IMR-90 (cell line): Measurements from ENCODE around the gene DERA. TPM values are rescaled to one million over a fixed set of nuclear protein-coding genes. Genes with fewer than 3 reads are reported as not detected.

Experiments
- ATAC-seq: fragments of 200-7000 bp; cut with Tn5 transposase; 2 replicates; pipeline ENCODE4 v1.9.1; 2020; ENCODE audit warnings: low read depth, mild to moderate bottlenecking, moderate library complexity
- BruUV-seq: library from RNA; stranded (reverse); fragments of 400-500 nt; replicated peaks from 2 replicates; lab custom pipeline; 2021; lab: Mats Ljungman, UMichigan
- CTCF ChIA-PET: fragments of 300-600 bp; formaldehyde crosslinking; extraction: SDS; loops from one replicate; lab custom pipeline; 2021; ENCODE audit warnings: antibody characterized with exemption; lab: Yijun Ruan, JAX
- POLR2A ChIA-PET: fragments of 300-600 bp; sonication (Branson Sonifier 250); formaldehyde crosslinking; loops from one replicate; lab custom pipeline; 2022; ENCODE audit warnings: antibody characterized with exemption; ENCODE audit not compliant: unreplicated experiment; lab: Charles Lee
- DNase-seq: peaks from one replicate; pipeline ENCODE4 v3.0.0; 2013
- H2AFZ ChIP-seq: replicated peaks from 2 replicates; pipeline ENCODE3; 2013; ENCODE audit warnings: low read length, mild to moderate bottlenecking; ENCODE audit not compliant: poor library complexity
- H2AK5ac ChIP-seq: 2 replicates; pipeline ENCODE4 v1.6.1; 2013; ENCODE audit warnings: low read depth, low read length, inconsistent platforms
- H2AK9ac ChIP-seq: replicated peaks from 2 replicates; pipeline ENCODE3; 2013; ENCODE audit warnings: mild to moderate bottlenecking, low read depth, low read length, moderate library complexity; ENCODE audit not compliant: poor library complexity
- H2BK120ac ChIP-seq: 2 replicates; pipeline ENCODE4 v1.6.1; 2013; ENCODE audit warnings: low read depth, low read length, inconsistent platforms
- H2BK15ac ChIP-seq: 3 replicates; pipeline ENCODE4 v1.6.1; 2013; ENCODE audit warnings: low read depth, low read length, inconsistent platforms
- H2BK20ac ChIP-seq: 2 replicates; pipeline ENCODE4 v1.6.1; 2013; ENCODE audit warnings: low read depth, mild to moderate bottlenecking, inconsistent platforms, low read length, moderate library complexity
- H2BK5ac ChIP-seq: 2 replicates; pipeline ENCODE4 v1.6.1; 2013; ENCODE audit warnings: mild to moderate bottlenecking, low read depth, low read length, inconsistent platforms; ENCODE audit not compliant: poor library complexity, severe bottlenecking
- H3K14ac ChIP-seq: replicated peaks from 2 replicates; pipeline ENCODE4 v1.6.1; 2013; ENCODE audit warnings: low read depth, low read length, inconsistent platforms
- H3K18ac ChIP-seq: 2 replicates; pipeline ENCODE4 v1.6.1; 2013; ENCODE audit warnings: low read depth, low read length, control low read depth
- H3K23ac ChIP-seq: 2 replicates; pipeline ENCODE4 v1.6.1; 2013; ENCODE audit warnings: low read depth, low read length, inconsistent platforms
- H3K27ac ChIP-seq: 2 replicates; pipeline ENCODE4 v1.5.1; 2013; ENCODE audit warnings: mild to moderate bottlenecking, control low read depth, low read length; ENCODE audit not compliant: insufficient read depth
- H3K27me3 ChIP-seq: 2 replicates; pipeline ENCODE4 v1.6.1; 2013; ENCODE audit warnings: low read length; ENCODE audit not compliant: control insufficient read depth, insufficient read depth
- H3K36me3 ChIP-seq: 2 replicates; pipeline ENCODE4 v1.6.1; 2013; ENCODE audit warnings: low read length, mixed read lengths; ENCODE audit not compliant: control insufficient read depth, insufficient read depth
- H3K4ac ChIP-seq: 2 replicates; pipeline ENCODE4 v1.6.1; 2013; ENCODE audit warnings: low read depth, low read length, inconsistent platforms
- H3K4me1 ChIP-seq: 2 replicates; pipeline ENCODE4 v1.6.1; 2013; ENCODE audit warnings: low read length, mixed read lengths; ENCODE audit not compliant: control insufficient read depth, insufficient read depth
- H3K4me2 ChIP-seq: 2 replicates; pipeline ENCODE4 v1.6.1; 2013; ENCODE audit warnings: low read depth, mild to moderate bottlenecking, control low read depth, low read length, moderate library complexity
- H3K4me3 ChIP-seq: 2 replicates; pipeline ENCODE4 v1.5.1; 2013; ENCODE audit warnings: low read depth, mild to moderate bottlenecking, control low read depth, low read length, moderate library complexity; ENCODE audit not compliant: insufficient read depth
- H3K56ac ChIP-seq: 2 replicates; pipeline ENCODE4 v1.6.1; 2013; ENCODE audit warnings: low read length, inconsistent platforms; ENCODE audit not compliant: insufficient read depth; ENCODE audit errors: extremely low read depth
- H3K79me1 ChIP-seq, 2 experiments: 2 replicates each; pipeline ENCODE4 v1.6.1; 2013; ENCODE audit warnings: low read length in 2 of 2, inconsistent platforms in 1 of 2, low read depth in 1 of 2
- H3K9ac ChIP-seq: 2 replicates; pipeline ENCODE4 v1.6.1; 2013; ENCODE audit warnings: low read depth, low read length, control low read depth
- H3K9me1 ChIP-seq: 2 replicates; pipeline ENCODE4 v1.6.1; 2013; ENCODE audit warnings: low read length, inconsistent platforms; ENCODE audit not compliant: insufficient read depth
- H3K9me3 ChIP-seq: 2 replicates; pipeline ENCODE4 v1.6.1; 2013; ENCODE audit warnings: low read length; ENCODE audit not compliant: control insufficient read depth, insufficient read depth
- H4K20me1 ChIP-seq: 2 replicates; pipeline ENCODE4 v1.6.1; 2013; ENCODE audit warnings: low read length, inconsistent platforms; ENCODE audit not compliant: insufficient read depth
- H4K5ac ChIP-seq: 2 replicates; pipeline ENCODE4 v1.6.1; 2013; ENCODE audit warnings: mild to moderate bottlenecking, low read depth, low read length, control low read depth
- H4K8ac ChIP-seq, 2 experiments: 2 replicates each; pipeline ENCODE4 v1.6.1; 2013; ENCODE audit warnings: low read depth in 2 of 2, low read length in 2 of 2, control low read depth in 1 of 2, inconsistent platforms in 1 of 2
- H4K91ac ChIP-seq: 2 replicates; pipeline ENCODE4 v1.6.1; 2013; ENCODE audit warnings: low read depth, low read length, inconsistent platforms; ENCODE audit not compliant: insufficient read depth
- BHLHE40 ChIP-seq: fragments of 150-350 bp; IDR thresholded peaks from 2 replicates; pipeline ENCODE4 v1.6.1; 2016; ENCODE audit warnings: mild to moderate bottlenecking, low read depth, low read length
- CEBPB ChIP-seq: IDR thresholded peaks from 2 replicates; pipeline ENCODE4 v1.6.1; 2012; ENCODE audit warnings: low read depth, low read length, improper control_type of control experiment
- CHD1 ChIP-seq: IDR thresholded peaks from 2 replicates; pipeline ENCODE4 v1.6.1; 2012; ENCODE audit warnings: low read depth, low read length, improper control_type of control experiment
- ELK1 ChIP-seq: fragments of 150-350 bp; IDR thresholded peaks from 2 replicates; pipeline ENCODE4 v1.6.1; 2016; ENCODE audit warnings: low read depth, mild to moderate bottlenecking, low read length, moderate library complexity, borderline replicate concordance
- FOS ChIP-seq: fragments of 150-350 bp; IDR thresholded peaks from 2 replicates; pipeline ENCODE4 v1.6.1; 2016; ENCODE audit warnings: low read depth, low read length
- MAFK ChIP-seq: IDR thresholded peaks from 2 replicates; pipeline ENCODE4 v1.6.1; 2012; ENCODE audit warnings: low read depth, low read length, improper control_type of control experiment
- NFE2L2 ChIP-seq: fragments of 150-350 bp; IDR thresholded peaks from 2 replicates; pipeline ENCODE4 v1.6.1; 2016; ENCODE audit warnings: low read depth, mild to moderate bottlenecking, low read length
- RAD21 ChIP-seq: IDR thresholded peaks from 2 replicates; pipeline ENCODE4 v1.6.1; 2012; ENCODE audit warnings: low read length, improper control_type of control experiment
- RCOR1 ChIP-seq: IDR thresholded peaks from 2 replicates; pipeline ENCODE4 v1.6.1; 2012; ENCODE audit warnings: mild to moderate bottlenecking, low read length, improper control_type of control experiment; ENCODE audit not compliant: insufficient replicate concordance
- USF2 ChIP-seq: fragments of 150-350 bp; IDR thresholded peaks from 2 replicates; pipeline ENCODE4 v1.6.1; 2017; ENCODE audit warnings: mild to moderate bottlenecking, antibody characterized with exemption, low read length, low read depth
- WGBS, 2 experiments: methylation state at CpG; one replicate each; pipeline versions ENCODE4 v1.1.5 to v1.1.7; 2013; ENCODE audit warnings: missing lambda C conversion rate in 2 of 2; ENCODE audit not compliant: insufficient read length in 1 of 2; ENCODE audit errors: extremely low coverage in 2 of 2; 5-methylcytosine and 5-hydroxymethylcytosine counted together
- dilution Hi-C: fragments of 300-500 bp; cut with HindIII; formaldehyde crosslinking; loops from one replicate; pipeline ENCODE4 v1.14.3; 2018; ENCODE audit warnings: low sequenced_read_pairs; ENCODE audit not compliant: unreplicated experiment
- in situ Hi-C: fragments of 300-500 bp; cut with MboI; formaldehyde crosslinking; loops from 3 replicates; pipeline ENCODE4 v1.14.3; 2019; ENCODE audit warnings: low sequenced_read_pairs, inconsistent platforms, mixed read lengths
- intact Hi-C: fragments of 100-400 bp; cut with micrococcal nuclease; formaldehyde crosslinking; loops from 2 replicates; pipeline ENCODE4 v1.10.0; 2022
- polyA plus RNA-seq, 3 experiments: library from polyadenylated mRNA; depleted of rRNA; stranded (reverse); fragments of >200 nt; gene quantifications; 2 replicates each; pipeline ENCODE4 v1.2.3, GENCODE V29; 2012; ENCODE audit warnings: low replicate concordance in 1 of 3
- total RNA-seq: library from RNA; depleted of rRNA; stranded (reverse); fragments of >200 nt; gene quantifications from 2 replicates; pipeline ENCODE4 v1.2.3, GENCODE V29; 2012

The DERA gene
- total and polyA plus RNA-seq, 2 of the 4 experiments (the other 2 are of a cell fraction) = 28.1 to 58.6 TPM

- H3K23ac ChIP-seq = no peak overlapping the region
- BruUV-seq = no TSS peak
- H3K4me2 ChIP-seq = no peak overlapping the region
- no peak overlapping the region for H2BK20ac ChIP-seq
- no peak overlapping the region for H2BK120ac ChIP-seq
- no peak overlapping the region for H4K91ac ChIP-seq
- H3K4me1 ChIP-seq = no peaks in the 10 kb centered on the region
- dilution Hi-C loops = no loop called here
- no peak overlapping the region for H3K4me3 ChIP-seq
- H3K4ac ChIP-seq = no peak overlapping the region
- intact Hi-C loops = no loop called here
- POLR2A ChIA-PET = interaction anchor here (0.6 kb wide), 1 partner anchor 1056 kb away, joined by 5 read pairs; no protein-coding TSS in a partner anchor
- no peak overlapping the region for H3K56ac ChIP-seq
- ATAC-seq = no peak
- H2BK15ac ChIP-seq = no peak overlapping the region
- no peaks in the 10 kb centered on the region; the same call in 1 of the 2 replicates for H3K27me3 ChIP-seq
- CTCF ChIA-PET = no interaction called here
- no peak overlapping the region for H3K9ac ChIP-seq
- H3K18ac ChIP-seq = no peak overlapping the region
- H3K9me3 ChIP-seq = no peaks in the 10 kb centered on the region
- H4K8ac ChIP-seq = no peak overlapping the region
- no peaks in the 10 kb centered on the region for H3K36me3 ChIP-seq
- no peak overlapping the region for H2AFZ ChIP-seq
- no CpG with 5 or more reads among the region's 1 CpG for WGBS, 2 experiments
- no peaks in the 10 kb centered on the region for H3K79me1 ChIP-seq
- H4K5ac ChIP-seq = no peak overlapping the region
- H2AK5ac ChIP-seq = no peak overlapping the region
- TF ChIP-seq NFE2L2 (no peak), CHD1 (no peak), MAFK (no peak), FOS (no peak), ELK1 (no peak), RCOR1 (no peak), CEBPB (no peak), USF2 (no peak), RAD21 (no peak), BHLHE40 (no peak)
- H3K9me1 ChIP-seq = no peaks in the 10 kb centered on the region
- H3K27ac ChIP-seq = no peak overlapping the region
- no peak overlapping the region for H2BK5ac ChIP-seq
- in situ Hi-C loops = no loop called here
- DNase-seq = no peak
- H2AK9ac ChIP-seq = no peak overlapping the region
- no peaks in the 10 kb centered on the region for H4K20me1 ChIP-seq
- H3K14ac ChIP-seq = no peak overlapping the region
Measured at GRCh38 chr12:16062611-16063010, 151.5 kb downstream of the DERA start.
